Trophoblast cell (in vitro differentiated cells and primary cell): Measurements from ENCODE around the gene TENM4.

Source experiments
- DNase-seq, 2 donors: peaks; one replicate each; pipeline ENCODE4 v3.0.0-alpha.2; 2016
- H2AFZ ChIP-seq: 2 replicates; pipeline ENCODE4 v1.6.1; 2013; ENCODE audit warnings: low read length, moderate library complexity, mild to moderate bottlenecking; ENCODE audit not compliant: insufficient read depth, poor library complexity
- H2AK5ac ChIP-seq: 2 replicates; pipeline ENCODE4 v1.6.1; 2013; ENCODE audit warnings: mild to moderate bottlenecking, low read length
- H2BK120ac ChIP-seq: 2 replicates; pipeline ENCODE4 v1.6.1; 2013; ENCODE audit warnings: low read length, mild to moderate bottlenecking, moderate library complexity; ENCODE audit not compliant: insufficient read depth, poor library complexity
- H2BK12ac ChIP-seq: 2 replicates; pipeline ENCODE4 v1.6.1; 2013; ENCODE audit warnings: mild to moderate bottlenecking, low read length, moderate library complexity
- H2BK5ac ChIP-seq: 2 replicates; pipeline ENCODE4 v1.6.1; 2013; ENCODE audit warnings: low read length, low read depth, moderate library complexity, mild to moderate bottlenecking; ENCODE audit not compliant: poor library complexity
- H3K14ac ChIP-seq: 2 replicates; pipeline ENCODE4 v1.6.1; 2013; ENCODE audit warnings: mild to moderate bottlenecking, low read length
- H3K18ac ChIP-seq: 2 replicates; pipeline ENCODE4 v1.6.1; 2013; ENCODE audit warnings: mild to moderate bottlenecking, low read length
- H3K23ac ChIP-seq: 2 replicates; pipeline ENCODE4 v1.6.1; 2013; ENCODE audit warnings: low read length
- H3K27ac ChIP-seq: 2 replicates; pipeline ENCODE4 v1.5.1; 2013; ENCODE audit warnings: low read depth, mild to moderate bottlenecking, inconsistent platforms, low read length, moderate library complexity
- H3K27me3 ChIP-seq: 2 replicates; pipeline ENCODE4 v1.6.1; 2013; ENCODE audit warnings: inconsistent platforms, mild to moderate bottlenecking, low read length, moderate library complexity; ENCODE audit not compliant: insufficient read depth
- H3K36me3 ChIP-seq, 2 experiments: 1 replicate in 1 of 2; 2 replicates in 1 of 2; pipeline ENCODE4 v1.6.1; 2013; ENCODE audit warnings: low read length in 2 of 2, mild to moderate bottlenecking in 2 of 2, moderate library complexity in 1 of 2; ENCODE audit not compliant: insufficient read depth in 2 of 2, control insufficient read depth in 1 of 2
- H3K4ac ChIP-seq: 2 replicates; pipeline ENCODE4 v1.6.1; 2013; ENCODE audit warnings: low read depth, mild to moderate bottlenecking, low read length, moderate library complexity
- H3K4me1 ChIP-seq, 2 experiments: 1 replicate in 1 of 2; 2 replicates in 1 of 2; pipeline ENCODE4 v1.6.1; 2013; ENCODE audit warnings: low read length in 2 of 2, mild to moderate bottlenecking in 2 of 2, moderate library complexity in 1 of 2; ENCODE audit not compliant: insufficient read depth in 2 of 2, control insufficient read depth in 1 of 2
- H3K4me2 ChIP-seq: 2 replicates; pipeline ENCODE4 v1.6.1; 2013; ENCODE audit warnings: inconsistent platforms, mild to moderate bottlenecking, low read length, moderate library complexity
- H3K4me3 ChIP-seq: 2 replicates; pipeline ENCODE4 v1.5.1; 2013; ENCODE audit warnings: mild to moderate bottlenecking, low read depth, low read length, inconsistent platforms
- H3K79me1 ChIP-seq: one replicate; pipeline ENCODE4 v1.6.1; 2013; ENCODE audit warnings: low read length
- H3K79me2 ChIP-seq: 2 replicates; pipeline ENCODE4 v1.6.1; 2013; ENCODE audit warnings: low read length, mild to moderate bottlenecking; ENCODE audit not compliant: control insufficient read depth, insufficient read depth, poor library complexity
- H3K9ac ChIP-seq: 2 replicates; pipeline ENCODE4 v1.6.1; 2013; ENCODE audit warnings: mild to moderate bottlenecking, low read length
- H3K9me3 ChIP-seq: 2 replicates; pipeline ENCODE4 v1.6.1; 2013; ENCODE audit warnings: low read depth, mild to moderate bottlenecking, control low read depth, inconsistent platforms, low read length; ENCODE audit not compliant: insufficient read depth
- H4K12ac ChIP-seq: 2 replicates; pipeline ENCODE4 v1.6.1; 2013; ENCODE audit warnings: low read depth, mild to moderate bottlenecking, low read length, moderate library complexity
- H4K8ac ChIP-seq: 2 replicates; pipeline ENCODE4 v1.6.1; 2013; ENCODE audit warnings: low read depth, mild to moderate bottlenecking, low read length, moderate library complexity
- H4K91ac ChIP-seq: one replicate; pipeline ENCODE4 v1.6.1; 2013; ENCODE audit warnings: low read depth, mild to moderate bottlenecking, low read length, moderate library complexity
- WGBS: extraction: QIAGEN DNeasy Blood & Tissue Kit; methylation state at CpG from one replicate; pipeline ENCODE4 v1.1.7; 2013; ENCODE audit warnings: missing lambda C conversion rate; ENCODE audit not compliant: insufficient read length, insufficient coverage; ENCODE audit errors: extremely low coverage; 5-methylcytosine and 5-hydroxymethylcytosine counted together

The TENM4 gene

DNA sequence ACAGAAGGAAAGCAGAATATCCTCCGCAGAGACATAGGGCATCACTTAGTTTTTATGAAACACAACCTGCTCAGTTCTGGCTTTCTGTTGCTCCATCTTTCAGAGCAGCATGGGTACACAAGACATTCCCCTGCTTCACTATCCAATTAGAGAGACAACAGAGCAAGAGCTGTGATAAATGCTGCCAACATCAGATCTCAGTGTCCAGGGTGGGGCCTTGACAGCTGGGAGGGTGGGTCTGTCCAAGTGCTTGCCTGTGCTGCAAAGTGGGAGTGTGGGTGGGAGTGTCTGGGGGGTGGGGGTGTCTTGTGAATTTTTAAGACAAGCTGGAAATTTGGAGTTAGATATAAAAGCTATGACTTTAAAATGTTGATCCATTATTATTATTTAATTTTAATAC lies 369.6 kb downstream of the TENM4 start:
- no peak overlapping the region for H2BK120ac ChIP-seq
- no CpG with 5 or more reads among the region's 1 CpG for WGBS
- H3K23ac ChIP-seq: no peak overlapping the region
- no peak overlapping the region for H3K14ac ChIP-seq
- no peak overlapping the region for H2BK12ac ChIP-seq
- no peak overlapping the region for H3K9ac ChIP-seq
- H3K79me1 ChIP-seq: peaks cover 5% of the 10 kb centered on the region
- H4K12ac ChIP-seq: no peak overlapping the region
- no peak overlapping the region for H4K8ac ChIP-seq
- H3K27ac ChIP-seq: no peak overlapping the region
- H2AFZ ChIP-seq: no peak overlapping the region
- H3K9me3 ChIP-seq: peaks cover 2% of the 10 kb centered on the region
- no peak overlapping the region for H2BK5ac ChIP-seq
- no peak overlapping the region for H4K91ac ChIP-seq
- H3K4me1 ChIP-seq: peaks cover 3 to 14% of the 10 kb centered on the region in 2 experiments
- peaks cover 4% of the 10 kb centered on the region for H3K79me2 ChIP-seq
- no peak overlapping the region for H2AK5ac ChIP-seq
- H3K18ac ChIP-seq: no peak overlapping the region
- peaks cover 22 to 29% of the 10 kb centered on the region in 2 experiments for H3K36me3 ChIP-seq
- H3K4me3 ChIP-seq: no peak overlapping the region
- no peak for DNase-seq
- H3K27me3 ChIP-seq: no peaks in the 10 kb centered on the region
- no peak overlapping the region for H3K4ac ChIP-seq
- no peak overlapping the region for H3K4me2 ChIP-seq

DNA sequence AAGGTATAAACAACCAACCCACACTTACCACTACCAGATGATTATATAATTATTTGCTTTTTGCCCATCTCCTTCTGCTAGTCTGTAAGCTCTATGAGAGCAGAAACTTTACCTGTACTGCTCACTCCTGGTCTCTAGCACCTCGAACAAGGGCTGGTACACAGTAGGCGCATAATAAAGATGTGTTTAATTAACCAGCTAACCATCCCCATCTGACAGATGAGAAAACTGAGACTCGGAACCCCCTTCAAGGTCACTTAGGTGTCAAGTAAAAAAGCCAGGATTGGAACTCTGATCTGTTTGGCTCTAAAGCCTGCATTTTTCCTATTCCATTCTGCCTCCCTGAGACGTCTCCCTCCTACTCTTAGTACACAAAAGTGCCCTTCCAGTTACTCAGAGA lies 370.3 kb downstream of the TENM4 start:
- Histone ChIP-seq H3K23ac (no peak overlapping the region), H2BK12ac (no peak overlapping the region), H4K91ac (no peak overlapping the region), H3K27ac (no peak overlapping the region), H4K12ac (no peak overlapping the region), H3K4me2 (no peak overlapping the region), H3K79me1 (peaks cover 5% of the 10 kb centered on the region), H3K79me2 (peaks cover 4% of the 10 kb centered on the region), H2BK120ac (no peak overlapping the region), H3K4ac (no peak overlapping the region), H4K8ac (no peak overlapping the region), H2AFZ (no peak overlapping the region), H3K18ac (no peak overlapping the region), H3K27me3 (no peaks in the 10 kb centered on the region), H2BK5ac (no peak overlapping the region), H3K4me3 (no peak overlapping the region), H3K14ac (no peak overlapping the region), H2AK5ac (no peak overlapping the region), H3K36me3 (peaks cover 21 to 27% of the 10 kb centered on the region in 2 experiments), H3K9me3 (peaks cover 2% of the 10 kb centered on the region), H3K4me1 (peaks cover 3 to 12% of the 10 kb centered on the region in 2 experiments), H3K9ac (no peak overlapping the region)
- no peak for DNase-seq
- WGBS: no CpG with 5 or more reads among the region's 4 CpGs

DNA sequence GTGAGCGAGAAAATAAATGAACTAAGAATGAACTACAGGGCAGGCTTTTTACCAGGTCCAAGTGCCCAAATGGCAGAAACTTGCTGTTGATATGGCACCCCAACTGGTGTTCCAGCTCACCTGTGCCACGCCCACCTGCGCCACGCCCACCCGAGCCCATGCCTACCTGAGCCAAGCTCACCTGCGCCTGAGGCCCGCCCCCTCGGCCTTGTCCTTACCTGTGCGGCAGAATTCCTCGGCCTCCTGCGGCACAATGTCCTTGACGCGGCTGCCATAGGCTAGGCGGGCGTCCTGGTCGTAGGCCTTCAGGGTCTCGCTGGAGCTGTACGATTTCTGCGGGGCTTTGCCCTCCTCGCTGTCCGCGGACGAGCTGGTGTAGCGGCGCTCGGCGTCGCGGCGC lies 371.3 kb downstream of the TENM4 start:
- DNase-seq: no peak
- H4K8ac ChIP-seq: no peak overlapping the region
- H3K14ac ChIP-seq: no peak overlapping the region

DNA sequence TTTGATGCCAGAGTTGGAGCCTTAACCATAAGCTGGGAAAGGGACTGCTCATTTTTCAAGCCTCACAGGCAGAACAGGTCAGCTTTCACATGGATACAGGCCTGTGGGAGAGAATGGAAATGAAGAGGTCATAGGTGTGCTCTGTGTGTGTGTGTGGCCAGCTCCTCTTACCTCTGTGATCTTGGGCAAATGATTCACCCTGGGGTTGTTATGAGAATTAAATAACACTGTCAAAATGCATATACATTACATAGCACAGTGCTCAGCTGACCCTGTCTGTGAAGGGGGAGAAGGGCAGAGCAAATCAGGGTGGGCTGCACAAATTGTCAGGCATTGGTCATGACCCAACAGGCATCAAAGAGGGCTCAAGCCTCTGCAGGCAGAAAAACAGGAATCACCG lies 372.5 kb downstream of the TENM4 start:
- peaks cover 0 to 3% of the 10 kb centered on the region in 2 experiments for H3K4me1 ChIP-seq
- no peak overlapping the region for H3K4ac ChIP-seq
- no peak overlapping the region for H3K27ac ChIP-seq
- H3K79me2 ChIP-seq: no peaks in the 10 kb centered on the region
- no peak overlapping the region for H3K9ac ChIP-seq
- no peak overlapping the region for H2AFZ ChIP-seq
- H3K14ac ChIP-seq: no peak overlapping the region
- H2BK5ac ChIP-seq: no peak overlapping the region
- H2AK5ac ChIP-seq: no peak overlapping the region
- no peak overlapping the region for H3K18ac ChIP-seq
- H3K36me3 ChIP-seq: peaks cover 26 to 42% of the 10 kb centered on the region in 2 experiments
- no peak overlapping the region for H4K8ac ChIP-seq
- no peak overlapping the region for H4K12ac ChIP-seq
- H3K79me1 ChIP-seq: peaks cover 2% of the 10 kb centered on the region
- H3K27me3 ChIP-seq: no peaks in the 10 kb centered on the region
- WGBS: no CpG with 5 or more reads among the region's 1 CpG
- no peak overlapping the region for H3K4me3 ChIP-seq
- no peak overlapping the region for H3K23ac ChIP-seq
- H2BK120ac ChIP-seq: no peak overlapping the region
- H3K4me2 ChIP-seq: no peak overlapping the region
- peaks cover 2% of the 10 kb centered on the region for H3K9me3 ChIP-seq
- H4K91ac ChIP-seq: no peak overlapping the region
- H2BK12ac ChIP-seq: no peak overlapping the region
- no peak for DNase-seq

More for the DNA sequence above, 371.3 kb downstream of the TENM4 start:
- H3K23ac ChIP-seq: no peak overlapping the region
- no peak overlapping the region for H2BK12ac ChIP-seq
- no peak overlapping the region for H3K4me2 ChIP-seq
- peaks cover 2% of the 10 kb centered on the region for H3K9me3 ChIP-seq
- H3K4ac ChIP-seq: no peak overlapping the region
- no peak overlapping the region for H3K18ac ChIP-seq
- no CpG with 5 or more reads among the region's 30 CpGs for WGBS
- H3K4me1 ChIP-seq: peaks cover 0 to 5% of the 10 kb centered on the region in 2 experiments
- peaks cover 26 to 34% of the 10 kb centered on the region in 2 experiments for H3K36me3 ChIP-seq
- no peak overlapping the region for H2BK120ac ChIP-seq
- H4K91ac ChIP-seq: no peak overlapping the region
- no peaks in the 10 kb centered on the region for H3K27me3 ChIP-seq
- no peak overlapping the region for H3K4me3 ChIP-seq
- no peak overlapping the region for H3K27ac ChIP-seq
- H3K79me1 ChIP-seq: peaks cover 5% of the 10 kb centered on the region
- H4K12ac ChIP-seq: no peak overlapping the region
- H3K9ac ChIP-seq: no peak overlapping the region
- no peak overlapping the region for H2AK5ac ChIP-seq
- H2AFZ ChIP-seq: no peak overlapping the region
- H3K79me2 ChIP-seq: peaks cover 2% of the 10 kb centered on the region
- H2BK5ac ChIP-seq: no peak overlapping the region
